GM21528 (cell line): ENCODE data around the gene TM2D1.
"Not testable (repeated sequence)": the region's sequence is repeated elsewhere in the genome, so short reads cannot be mapped to it uniquely, and the experiment has no call there.

Experiments used
- ATAC-seq: cut with Tn5 transposase; IDR thresholded peaks from one replicate; pipeline ENCODE4 v1.9.1; 2021; ENCODE audit warnings: mild to moderate bottlenecking, moderate library complexity; ENCODE audit not compliant: unreplicated experiment, low FRiP score

TM2D1 gene

DNA sequence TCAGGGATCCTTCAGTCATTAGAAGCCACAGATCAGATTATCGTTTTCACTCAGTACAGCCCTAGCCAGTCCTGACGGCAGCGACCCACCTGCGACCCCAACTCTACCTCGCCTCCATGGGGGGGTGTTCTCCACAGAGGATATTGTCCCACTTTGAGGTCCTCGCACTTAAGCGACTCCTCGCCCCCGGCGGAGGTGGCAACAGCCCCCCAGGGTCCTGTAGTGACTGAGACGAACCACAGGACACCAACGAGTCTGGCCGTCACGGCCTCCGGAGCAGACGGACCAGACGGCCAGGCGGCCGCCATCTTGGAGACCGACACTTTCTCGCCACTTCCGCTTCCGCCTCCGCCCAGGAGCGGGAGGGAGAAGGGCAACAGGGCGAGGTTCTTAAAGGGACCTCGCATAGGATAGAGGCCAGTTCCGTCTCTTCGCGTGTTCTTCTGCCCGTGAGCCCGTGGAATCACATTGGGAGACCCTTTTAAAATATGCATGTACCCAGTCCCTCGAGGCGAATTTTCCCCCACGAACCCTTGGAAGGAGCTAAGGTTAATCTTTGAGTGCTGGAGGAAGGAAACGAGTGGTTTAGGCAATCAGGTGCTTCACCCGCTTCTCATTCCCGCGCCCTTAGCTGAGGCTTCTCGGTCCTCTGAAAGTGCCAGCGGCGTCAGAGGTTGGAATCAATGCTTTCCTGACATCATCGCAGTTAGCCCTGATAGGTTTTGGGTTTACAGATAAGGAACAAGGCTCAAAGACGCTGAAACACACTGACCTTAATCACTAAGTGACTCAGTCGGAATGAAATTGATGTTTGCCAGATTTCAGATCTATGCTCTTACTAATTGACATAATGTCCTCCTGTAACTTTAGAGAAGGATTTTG, at the start of gene TM2D1:
Gene TM2D1, minus strand, starts transcription at position 329 of the 882 bp plus-strand sequence. Its CDS starts 21 bp downstream, at position 308.
- peak; percentile 100 for ATAC-seq

DNA sequence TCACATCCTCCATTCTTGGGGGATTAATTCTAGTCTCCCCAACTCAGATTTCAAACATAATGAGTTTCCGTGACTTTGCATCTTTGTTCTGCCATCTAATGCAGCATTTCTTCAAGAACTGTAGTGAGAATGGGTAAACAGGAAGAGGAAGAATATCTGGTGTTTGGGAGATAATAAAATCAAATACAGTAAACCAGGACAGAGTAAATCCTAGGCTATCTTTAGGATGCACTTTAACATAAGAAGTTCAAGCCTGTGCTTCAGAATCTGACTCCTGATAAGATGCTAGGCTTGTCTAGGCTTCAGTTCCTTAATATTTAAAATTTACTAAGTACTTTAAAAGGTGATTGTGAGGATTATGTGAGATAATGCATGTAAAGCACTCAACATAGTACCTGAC, 45.2 kb upstream of the TM2D1 start:
- ATAC-seq = no peak

DNA sequence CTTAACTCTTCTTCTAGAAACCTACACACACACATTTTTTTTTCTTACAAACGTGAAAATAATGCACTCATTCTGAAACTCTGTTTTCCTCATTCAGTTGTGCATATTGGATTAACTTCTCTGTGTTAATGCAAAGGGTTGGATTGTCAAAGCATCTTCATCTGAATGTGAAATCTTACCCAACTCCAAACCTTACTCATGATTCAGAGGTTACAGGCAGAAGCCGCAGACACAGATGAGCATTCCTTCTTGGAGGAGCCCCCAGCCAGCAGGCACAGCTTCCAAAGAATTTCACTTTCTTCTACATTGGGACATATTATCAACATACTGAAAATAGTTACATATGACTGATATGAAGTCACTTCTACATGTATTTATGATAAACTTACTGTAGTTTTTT, 33.0 kb upstream of the TM2D1 start:
- ATAC-seq = no peak

- no peak for ATAC-seq
Measured at GRCh38 chr1:61756773-61757172, 31.8 kb upstream of the TM2D1 start.

- ATAC-seq = no peak
Measured at GRCh38 chr1:61754545-61754944, 29.6 kb upstream of the TM2D1 start.

GRCh38 chr1:61753998-61754508, 29.1 kb upstream of the TM2D1 start:
- no peak for ATAC-seq

DNA sequence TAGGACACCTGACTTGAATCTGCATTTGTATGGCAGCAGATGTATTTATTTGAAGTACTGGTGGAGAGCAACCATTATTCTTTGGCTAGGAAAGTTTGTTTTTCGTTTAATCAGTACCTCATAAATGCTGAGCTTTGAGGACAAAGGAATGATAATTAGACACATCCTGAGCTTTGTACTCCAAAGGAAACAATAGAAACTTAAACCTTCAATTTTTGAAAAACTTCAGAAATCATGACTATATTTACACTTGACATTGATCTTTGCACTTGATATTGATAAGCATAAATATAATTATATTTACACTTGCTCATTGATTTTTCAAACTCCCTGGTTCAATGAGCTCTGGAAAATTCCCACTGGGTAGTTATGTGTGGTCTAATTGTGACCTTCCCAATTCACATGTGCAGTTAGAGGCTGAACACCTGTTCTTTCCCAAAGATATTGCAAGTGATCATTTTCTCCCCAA, 28.0 kb upstream of the TM2D1 start:
- ATAC-seq = no peak

DNA sequence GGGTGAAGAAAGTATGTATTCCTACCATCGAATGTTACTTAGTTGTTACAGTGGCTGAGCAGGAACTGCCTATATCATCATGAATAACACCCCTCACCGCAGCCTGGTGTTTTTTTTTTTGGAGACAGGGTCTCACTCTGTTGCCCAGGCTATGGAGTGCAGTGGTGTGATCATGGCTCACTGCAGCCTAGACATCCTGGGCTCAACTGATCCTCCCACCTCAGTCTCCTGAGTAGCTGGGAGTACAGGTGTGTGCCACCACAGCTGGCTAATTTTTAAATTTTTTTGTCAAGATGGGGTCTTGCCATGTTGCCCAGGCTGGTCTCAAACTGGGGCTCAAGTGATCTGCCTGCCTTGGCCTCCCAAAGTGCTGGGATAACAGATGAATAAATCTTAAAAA, 24.6 kb upstream of the TM2D1 start:
- no peak for ATAC-seq

GRCh38 chr1:61748566-61748965, 23.6 kb upstream of the TM2D1 start:
- ATAC-seq = no peak

DNA sequence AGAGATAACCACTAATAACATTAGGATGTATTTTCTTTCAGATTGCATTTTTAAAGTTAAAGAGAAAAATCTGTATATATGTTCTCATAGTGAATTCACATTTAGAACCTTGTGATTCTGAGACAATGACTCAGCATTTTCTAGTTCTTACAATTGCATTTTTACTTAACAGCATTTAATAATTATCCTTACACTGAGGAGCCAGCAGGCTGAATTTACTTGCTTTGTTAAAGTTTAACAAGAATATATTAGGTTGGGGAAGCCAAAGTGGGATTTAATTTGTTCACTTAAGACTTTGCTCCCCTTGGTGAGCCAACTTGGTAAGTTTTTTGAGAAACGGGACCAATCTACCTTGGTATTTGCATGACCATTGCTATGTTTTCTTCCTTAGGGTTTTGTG, 21.9 kb upstream of the TM2D1 start:
- no peak for ATAC-seq

- ATAC-seq = no peak
Measured at GRCh38 chr1:61743716-61744580, 19.0 kb upstream of the TM2D1 start.

GRCh38 chr1:61743431-61743705, 18.4 kb upstream of the TM2D1 start:
- no peak for ATAC-seq

DNA sequence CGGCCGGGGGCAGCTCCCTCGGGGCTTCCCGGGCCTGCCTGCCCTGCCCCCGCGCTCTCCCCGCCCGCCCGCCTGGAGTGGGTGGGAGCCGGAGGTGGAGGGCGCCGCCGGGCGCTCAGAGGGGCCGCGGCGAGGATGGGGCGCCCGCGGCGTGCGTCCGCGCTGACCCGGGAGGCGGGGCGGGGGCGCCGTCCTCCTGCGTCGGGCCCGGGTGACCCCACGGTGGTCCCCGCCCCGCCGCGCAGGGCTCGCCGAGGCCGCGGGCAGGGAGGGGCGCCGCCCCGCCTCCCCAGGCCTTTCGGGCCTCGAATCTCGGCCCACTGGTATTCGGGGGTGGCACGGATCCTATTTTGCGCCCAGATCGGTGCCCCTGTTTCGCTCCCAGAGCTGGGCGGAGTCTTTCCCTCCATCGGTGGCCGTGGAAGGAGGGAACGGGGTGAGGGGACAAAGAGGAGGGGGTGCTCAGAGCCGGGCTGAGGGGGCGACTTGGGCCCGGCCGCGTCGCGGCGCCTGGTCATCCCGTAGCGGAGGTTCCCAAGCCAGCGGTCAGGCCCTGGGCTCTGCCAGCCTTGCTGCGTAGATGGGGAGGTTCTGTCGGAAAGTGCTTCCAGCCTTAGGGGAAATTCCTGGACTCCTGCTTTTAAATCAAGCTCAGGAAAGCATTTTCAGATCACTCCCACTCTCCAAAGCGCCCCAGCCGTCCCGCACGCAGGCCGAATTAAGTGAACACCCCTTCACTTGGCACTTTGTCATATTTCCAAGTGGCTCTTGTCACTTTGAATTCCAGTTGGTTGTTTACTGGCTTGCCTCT, 17.9 kb upstream of the TM2D1 start:
- peak; percentile 65 for ATAC-seq

DNA sequence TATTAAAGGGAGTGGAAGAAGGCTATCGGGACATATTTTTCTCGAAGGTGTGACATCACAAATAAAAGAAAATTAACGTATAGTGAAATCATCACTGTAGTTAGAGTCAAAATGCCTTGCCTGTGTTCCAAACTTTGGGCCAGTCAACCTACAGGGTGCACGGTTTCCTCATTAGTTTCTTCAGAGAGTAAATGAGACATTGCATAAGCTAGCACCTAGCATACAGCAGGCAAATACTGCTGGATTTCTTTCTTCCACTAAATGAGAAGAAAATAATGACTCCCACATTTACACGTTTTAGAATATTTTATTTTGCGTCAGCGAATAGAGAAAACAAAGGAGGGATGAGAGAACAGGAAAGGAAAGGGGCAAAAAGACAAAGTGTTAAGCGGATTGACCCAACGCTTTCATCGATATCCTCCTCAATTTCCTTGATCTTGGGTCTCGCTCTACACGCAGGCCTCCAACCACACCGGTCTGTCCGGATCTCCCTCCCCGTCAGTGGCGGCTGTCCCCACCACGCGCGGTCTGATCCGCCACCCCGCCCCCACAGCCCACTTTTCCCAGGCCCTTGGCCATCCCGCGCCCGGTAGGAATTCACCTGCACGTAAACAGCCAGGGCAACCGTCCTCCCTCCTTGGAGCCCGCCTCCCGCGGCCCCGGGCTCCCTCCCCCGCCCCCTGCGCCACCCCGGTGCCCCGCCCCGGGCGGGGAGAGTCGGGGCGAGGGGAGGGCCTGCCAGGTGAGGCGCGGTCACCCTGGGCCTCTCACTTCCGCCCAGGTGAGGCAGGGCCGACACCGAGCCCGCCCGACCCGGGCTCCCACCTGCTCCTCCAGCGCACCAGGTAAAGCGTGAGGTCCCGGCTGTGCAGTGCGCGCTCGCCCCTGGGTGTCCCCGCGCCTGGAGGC, 17.0 kb upstream of the TM2D1 start, which contains the start of gene PATJ:
Gene PATJ, plus strand, starts transcription at position 770 of the 909 bp plus-strand sequence. CDS start 20,413 bp downstream, outside the sequence.
- peak; percentile 88 for ATAC-seq

GRCh38 chr1:61740751-61741700, 16.1 kb upstream of the TM2D1 start:
- ATAC-seq = no peak

DNA sequence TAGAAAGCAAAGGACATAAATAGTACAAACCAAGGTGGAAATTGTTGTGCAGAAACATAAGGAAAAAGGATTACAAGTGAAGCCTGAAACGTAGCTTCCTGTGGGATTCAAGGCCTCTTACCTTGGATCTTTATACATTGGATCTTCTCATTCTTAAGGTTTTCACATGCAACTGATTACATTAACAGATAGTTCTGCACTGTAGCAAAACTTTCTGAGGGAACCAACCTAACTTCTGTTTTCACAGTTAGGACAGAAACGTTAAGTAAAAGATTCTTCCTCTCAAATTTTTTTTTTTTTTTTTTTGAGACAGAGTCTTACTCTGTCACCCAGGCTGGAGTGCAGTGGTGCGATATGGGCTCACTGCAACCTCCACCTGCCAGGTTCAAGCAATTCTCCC, 7.8 kb upstream of the TM2D1 start:
- ATAC-seq = no peak

GRCh38 chr1:61730679-61731078, 5.7 kb upstream of the TM2D1 start:
- not testable (repeated sequence) for ATAC-seq

- no peak for ATAC-seq
Measured at GRCh38 chr1:61727544-61727943, 2.6 kb upstream of the TM2D1 start.
